Keratinocyte (primary cell): ENCODE results near the gene ZP4. TPM values are rescaled to one million over a fixed set of nuclear protein-coding genes. Genes with fewer than 3 reads are reported as not detected.

Experiments
- DNase-seq: peaks from one replicate; pipeline ENCODE4 v3.0.0-alpha.2; 2011; ENCODE audit warnings: low read depth, missing footprints, low spot score
- FAIRE-seq: peaks from 2 replicates; lab custom pipeline; 2011; peaks lifted over from hg19 to GRCh38; lab: Jason Lieb, UNC
- H2AFZ ChIP-seq: 2 replicates; pipeline ENCODE4 v1.6.0; 2012; ENCODE audit warnings: low read length, control low read depth, inconsistent platforms; ENCODE audit not compliant: control insufficient read depth
- H3K27ac ChIP-seq: 2 replicates; pipeline ENCODE4 v1.5.1; 2011; ENCODE audit warnings: low read length; ENCODE audit not compliant: control insufficient read depth, insufficient read depth
- H3K27me3 ChIP-seq: 3 replicates; pipeline ENCODE4 v1.6.0; 2011; ENCODE audit warnings: low read length; ENCODE audit not compliant: control insufficient read depth, insufficient read depth; ENCODE audit errors: extremely low read depth
- H3K36me3 ChIP-seq, 2 experiments: 2 replicates in 1 of 2; 3 replicates in 1 of 2; pipeline ENCODE4 v1.5.1; 2011; ENCODE audit warnings: low read length in 2 of 2, mild to moderate bottlenecking in 1 of 2; ENCODE audit not compliant: control insufficient read depth in 2 of 2, insufficient read depth in 2 of 2; ENCODE audit errors: extremely low read depth in 1 of 2
- H3K4me1 ChIP-seq: 3 replicates; pipeline ENCODE4 v1.5.1; 2011; ENCODE audit warnings: low read length; ENCODE audit not compliant: control insufficient read depth, insufficient read depth; ENCODE audit errors: extremely low read depth
- H3K4me2 ChIP-seq: 3 replicates; pipeline ENCODE4 v1.6.0; 2011; ENCODE audit warnings: low read depth, low read length; ENCODE audit not compliant: control insufficient read depth, insufficient read depth; ENCODE audit errors: extremely low read depth
- H3K4me3 ChIP-seq, 3 experiments: fragments of 200-600 bp in 1 of 3; sonication (generic) in 1 of 3; 2 replicates in 2 of 3; 3 replicates in 1 of 3; pipeline ENCODE4 v1.5.1; 2011 to 2016; ENCODE audit warnings: low read length in 3 of 3, mild to moderate bottlenecking in 3 of 3, control low read depth in 2 of 3, inconsistent platforms in 1 of 3, low read depth in 1 of 3, mixed read lengths in 1 of 3, mixed run types in 1 of 3, moderate library complexity in 1 of 3; ENCODE audit not compliant: control insufficient read depth in 2 of 3, insufficient read depth in 2 of 3; ENCODE audit errors: extremely low read depth in 1 of 3
- H3K79me2 ChIP-seq: 2 replicates; pipeline ENCODE4 v1.6.0; 2012; ENCODE audit warnings: low read length; ENCODE audit not compliant: control insufficient read depth, insufficient read depth
- H3K9ac ChIP-seq: 3 replicates; pipeline ENCODE4 v1.6.0; 2011; ENCODE audit warnings: low read length; ENCODE audit not compliant: control insufficient read depth, insufficient read depth; ENCODE audit errors: extremely low read depth
- H3K9me1 ChIP-seq: 3 replicates; pipeline ENCODE4 v1.6.0; 2011; ENCODE audit warnings: low read length; ENCODE audit not compliant: control insufficient read depth, insufficient read depth; ENCODE audit errors: extremely low read depth
- H3K9me3 ChIP-seq: 2 replicates; pipeline ENCODE4 v1.5.1; 2012; ENCODE audit warnings: low read depth, low read length; ENCODE audit not compliant: control insufficient read depth
- H4K20me1 ChIP-seq: 3 replicates; pipeline ENCODE4 v1.6.0; 2011; ENCODE audit warnings: low read length; ENCODE audit not compliant: control insufficient read depth, insufficient read depth; ENCODE audit errors: extremely low read depth
- EZH2 ChIP-seq: IDR thresholded peaks from one replicate; pipeline ENCODE4 v1.6.1; 2012; ENCODE audit warnings: inconsistent platforms, mild to moderate bottlenecking, low read length, moderate library complexity
- dilution Hi-C: fragments of 300-500 bp; cut with MboI; formaldehyde crosslinking; loops from one replicate; pipeline ENCODE4 v1.7.0; 2020; ENCODE audit warnings: low sequenced_read_pairs; ENCODE audit not compliant: extremely low pct_ligation_motif_present
- polyA plus RNA-seq, 5 experiments: library from polyadenylated mRNA; depleted of rRNA in 3 of 5; stranded (reverse) in 3 of 5; stranded (forward) in 1 of 5; unstranded in 1 of 5; fragments of >200 nt; gene quantifications; 1 replicate in 1 of 5; 2 replicates in 3 of 5; 3 replicates in 1 of 5; pipeline versions ENCODE4 v1.2.1 to v1.2.3, GENCODE V29; 2011 to 2012; ENCODE audit warnings: missing spikeins in 2 of 5, low read depth in 1 of 5, low replicate concordance in 1 of 5
- TF ChIP-seq, protein P1 (sequence below), 3 experiments: IDR thresholded peaks in 1 of 3; conservative IDR thresholded peaks in 1 of 3; optimal IDR thresholded peaks in 1 of 3; 2 replicates in 2 of 3; 3 replicates in 1 of 3; pipeline versions ENCODE3 to v1.5.1; 2011; ENCODE audit warnings: low read length in 3 of 3, mild to moderate bottlenecking in 3 of 3, moderate library complexity in 2 of 3, control low read depth in 1 of 3, inconsistent platforms in 1 of 3; ENCODE audit not compliant: insufficient read depth in 2 of 3; ENCODE audit errors: extremely low read depth in 1 of 3

The ZP4 gene
- polyA plus RNA-seq, 1 donor (not counting 4 experiments of a cell fraction or from before 2014, with no cell fraction given) = 0.31 TPM

DNA sequence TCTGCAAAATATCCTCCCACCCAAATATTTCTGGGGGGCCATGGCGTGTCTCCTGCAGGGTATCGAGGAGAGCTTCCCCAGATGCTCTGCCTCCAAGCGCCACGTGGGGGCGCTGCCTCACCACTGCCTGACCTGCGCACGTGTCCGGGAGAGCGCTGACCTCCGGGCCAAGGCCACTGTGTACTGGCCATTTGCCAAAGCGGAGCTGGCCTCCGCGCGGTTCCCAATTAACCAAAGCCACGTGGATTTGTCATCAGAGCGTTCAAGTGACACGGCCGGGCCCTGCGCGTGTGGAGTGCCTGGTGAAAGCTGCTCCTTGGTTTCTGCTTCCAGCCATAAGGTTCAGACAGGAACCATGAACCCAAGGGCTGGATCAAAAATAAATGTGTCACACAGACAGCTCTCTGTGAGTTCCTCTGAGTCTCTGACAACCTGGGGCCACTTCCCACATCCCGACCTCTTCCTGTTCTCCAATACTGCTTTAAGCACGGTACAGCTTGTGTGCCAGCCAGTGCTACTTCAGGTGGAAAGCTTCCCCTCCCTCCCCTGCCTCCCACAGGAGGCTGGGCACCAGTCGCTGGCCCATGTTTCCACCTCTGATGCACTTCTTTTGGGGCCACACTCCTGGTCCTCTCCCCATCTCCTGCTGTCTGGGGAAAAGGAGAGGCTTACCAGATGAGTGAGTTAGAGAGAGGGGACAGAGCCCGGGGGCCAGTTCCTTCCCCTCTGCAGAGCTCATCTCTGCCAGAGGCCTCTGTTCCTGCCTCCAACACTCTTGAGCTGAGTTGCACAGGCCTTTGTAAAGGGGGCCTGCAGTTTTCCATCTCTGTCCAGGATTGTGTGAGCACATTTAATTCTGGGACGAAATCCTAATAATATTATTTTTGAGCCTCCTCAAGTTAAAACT lies 26.1 kb downstream of the ZP4 start:
- Histone ChIP-seq H3K27me3 (no peaks in the 10 kb centered on the region), H3K4me3 (no peak overlapping the region), H3K4me1 (no peaks in the 10 kb centered on the region), H3K4me2 (peak overlapping the region; percentile 53), H3K27ac (no peak overlapping the region), H3K9me3 (no peaks in the 10 kb centered on the region), H3K9ac (no peak overlapping the region), H3K36me3 (no peaks in the 10 kb centered on the region), H3K79me2 (no peaks in the 10 kb centered on the region), H4K20me1 (no peaks in the 10 kb centered on the region), H2AFZ (peak overlapping the region; percentile 54), H3K9me1 (no peaks in the 10 kb centered on the region)
- dilution Hi-C loops = no loop called here
- no peak for DNase-seq
- peak; percentile 20 for FAIRE-seq
- TF ChIP-seq, protein P1, sequence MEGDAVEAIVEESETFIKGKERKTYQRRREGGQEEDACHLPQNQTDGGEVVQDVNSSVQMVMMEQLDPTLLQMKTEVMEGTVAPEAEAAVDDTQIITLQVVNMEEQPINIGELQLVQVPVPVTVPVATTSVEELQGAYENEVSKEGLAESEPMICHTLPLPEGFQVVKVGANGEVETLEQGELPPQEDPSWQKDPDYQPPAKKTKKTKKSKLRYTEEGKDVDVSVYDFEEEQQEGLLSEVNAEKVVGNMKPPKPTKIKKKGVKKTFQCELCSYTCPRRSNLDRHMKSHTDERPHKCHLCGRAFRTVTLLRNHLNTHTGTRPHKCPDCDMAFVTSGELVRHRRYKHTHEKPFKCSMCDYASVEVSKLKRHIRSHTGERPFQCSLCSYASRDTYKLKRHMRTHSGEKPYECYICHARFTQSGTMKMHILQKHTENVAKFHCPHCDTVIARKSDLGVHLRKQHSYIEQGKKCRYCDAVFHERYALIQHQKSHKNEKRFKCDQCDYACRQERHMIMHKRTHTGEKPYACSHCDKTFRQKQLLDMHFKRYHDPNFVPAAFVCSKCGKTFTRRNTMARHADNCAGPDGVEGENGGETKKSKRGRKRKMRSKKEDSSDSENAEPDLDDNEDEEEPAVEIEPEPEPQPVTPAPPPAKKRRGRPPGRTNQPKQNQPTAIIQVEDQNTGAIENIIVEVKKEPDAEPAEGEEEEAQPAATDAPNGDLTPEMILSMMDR (optimal IDR thresholded peaks at IDR 0.05 in 1 of 3, IDR thresholded peaks at IDR 0.05 in 1 of 3, conservative IDR thresholded peaks at IDR 0.05 in 1 of 3; ENCODE audit: extremely low read depth in 1 of 3, insufficient read depth in 2 of 3, low read length in 3 of 3) = peak; percentile 86 to 99 (median 95)
- no peak for TF ChIP-seq EZH2

DNA sequence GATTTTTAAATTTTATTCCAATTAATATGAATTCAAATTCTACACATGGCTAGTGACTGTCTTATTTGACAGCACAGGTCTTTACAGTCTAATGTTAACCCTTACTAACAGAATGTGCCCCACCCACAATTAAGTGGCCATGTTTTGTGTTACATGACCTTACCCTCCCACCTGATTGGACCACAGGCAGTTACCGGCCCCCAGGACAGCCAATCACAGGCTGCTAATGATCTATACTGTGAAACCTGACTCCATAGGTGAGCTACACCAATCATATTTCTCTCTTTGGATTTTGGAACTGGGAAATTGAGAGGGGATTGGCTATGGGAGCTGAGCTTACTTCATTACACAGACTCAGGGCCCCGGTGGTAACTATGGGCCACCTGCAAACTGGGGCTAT lies 27.5 kb downstream of the ZP4 start:
- no peak for TF ChIP-seq EZH2
- TF ChIP-seq, protein P1 (optimal IDR thresholded peaks at IDR 0.05 in 1 of 3, IDR thresholded peaks at IDR 0.05 in 1 of 3, conservative IDR thresholded peaks at IDR 0.05 in 1 of 3; ENCODE audit: extremely low read depth in 1 of 3, insufficient read depth in 2 of 3, low read length in 3 of 3) = no peak
- Histone ChIP-seq H3K9me1 (no peaks in the 10 kb centered on the region), H3K9ac (no peak overlapping the region), H3K36me3 (no peaks in the 10 kb centered on the region), H3K4me1 (no peaks in the 10 kb centered on the region), H3K4me3 (no peak overlapping the region), H2AFZ (no peak overlapping the region), H3K9me3 (no peaks in the 10 kb centered on the region), H3K27me3 (no peaks in the 10 kb centered on the region), H3K79me2 (no peaks in the 10 kb centered on the region), H3K27ac (no peak overlapping the region), H3K4me2 (no peak overlapping the region), H4K20me1 (no peaks in the 10 kb centered on the region)
- dilution Hi-C loops = no loop called here
- DNase-seq = no peak
- no peak for FAIRE-seq
